ENCODE results near the gene PKN1. TPM values are rescaled to one million over a fixed set of nuclear protein-coding genes. Genes with fewer than 3 reads are reported as not detected.
A peak's percentile ranks its signal among the peaks of the same experiment; 100 is the strongest.

PKN1 gene
- total and polyA plus RNA-seq, 2 of the 13 experiments (the other 11 are each of a cell fraction or from before 2014, with no cell fraction given): 45.7 to 54.5 TPM

DNA sequence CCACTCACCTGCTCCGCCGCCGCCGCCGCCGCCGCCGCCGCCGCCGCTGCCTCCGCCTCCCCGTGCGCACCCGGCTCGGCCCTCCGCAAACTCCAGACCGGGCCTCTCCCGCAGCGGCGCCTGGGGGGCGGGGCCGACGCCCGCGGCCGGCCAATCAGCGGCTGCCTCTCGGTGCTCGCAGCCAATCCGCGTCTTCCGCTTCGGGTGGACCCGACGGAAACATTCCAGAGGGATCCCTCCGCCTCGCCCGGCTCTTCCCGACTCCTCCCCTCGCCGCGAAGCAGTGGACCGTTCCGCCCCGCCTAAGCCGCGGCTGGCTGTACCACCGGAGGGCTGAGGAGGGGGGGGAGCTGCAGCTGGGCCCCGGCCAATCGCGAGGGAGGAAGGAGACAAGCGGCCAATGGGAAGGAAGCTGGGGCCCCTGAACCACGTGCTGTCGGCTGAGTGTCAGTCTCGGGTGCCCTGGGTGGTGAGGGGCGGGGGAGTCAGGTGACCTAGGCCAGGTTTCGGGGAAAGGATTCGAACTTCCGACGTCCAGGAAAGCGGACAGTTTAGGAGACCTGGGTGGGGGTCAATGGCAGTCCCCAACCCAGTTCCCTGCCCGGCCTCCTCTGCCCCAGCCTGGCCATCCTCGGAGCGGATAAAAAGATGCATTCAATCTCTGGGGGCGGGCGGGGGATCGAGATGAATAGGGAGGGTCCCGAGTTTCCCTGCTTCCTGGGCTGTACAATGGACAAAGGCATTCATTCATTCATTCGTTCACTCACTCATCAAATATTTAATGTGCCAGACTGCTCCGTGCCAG, 63.1 kb downstream of the PKN1 start, which contains the start of gene GIPC1 (continued):
- TF ChIP-seq, protein P1, sequence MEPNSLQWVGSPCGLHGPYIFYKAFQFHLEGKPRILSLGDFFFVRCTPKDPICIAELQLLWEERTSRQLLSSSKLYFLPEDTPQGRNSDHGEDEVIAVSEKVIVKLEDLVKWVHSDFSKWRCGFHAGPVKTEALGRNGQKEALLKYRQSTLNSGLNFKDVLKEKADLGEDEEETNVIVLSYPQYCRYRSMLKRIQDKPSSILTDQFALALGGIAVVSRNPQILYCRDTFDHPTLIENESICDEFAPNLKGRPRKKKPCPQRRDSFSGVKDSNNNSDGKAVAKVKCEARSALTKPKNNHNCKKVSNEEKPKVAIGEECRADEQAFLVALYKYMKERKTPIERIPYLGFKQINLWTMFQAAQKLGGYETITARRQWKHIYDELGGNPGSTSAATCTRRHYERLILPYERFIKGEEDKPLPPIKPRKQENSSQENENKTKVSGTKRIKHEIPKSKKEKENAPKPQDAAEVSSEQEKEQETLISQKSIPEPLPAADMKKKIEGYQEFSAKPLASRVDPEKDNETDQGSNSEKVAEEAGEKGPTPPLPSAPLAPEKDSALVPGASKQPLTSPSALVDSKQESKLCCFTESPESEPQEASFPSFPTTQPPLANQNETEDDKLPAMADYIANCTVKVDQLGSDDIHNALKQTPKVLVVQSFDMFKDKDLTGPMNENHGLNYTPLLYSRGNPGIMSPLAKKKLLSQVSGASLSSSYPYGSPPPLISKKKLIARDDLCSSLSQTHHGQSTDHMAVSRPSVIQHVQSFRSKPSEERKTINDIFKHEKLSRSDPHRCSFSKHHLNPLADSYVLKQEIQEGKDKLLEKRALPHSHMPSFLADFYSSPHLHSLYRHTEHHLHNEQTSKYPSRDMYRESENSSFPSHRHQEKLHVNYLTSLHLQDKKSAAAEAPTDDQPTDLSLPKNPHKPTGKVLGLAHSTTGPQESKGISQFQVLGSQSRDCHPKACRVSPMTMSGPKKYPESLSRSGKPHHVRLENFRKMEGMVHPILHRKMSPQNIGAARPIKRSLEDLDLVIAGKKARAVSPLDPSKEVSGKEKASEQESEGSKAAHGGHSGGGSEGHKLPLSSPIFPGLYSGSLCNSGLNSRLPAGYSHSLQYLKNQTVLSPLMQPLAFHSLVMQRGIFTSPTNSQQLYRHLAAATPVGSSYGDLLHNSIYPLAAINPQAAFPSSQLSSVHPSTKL (CRISPR knock-in tag; IDR thresholded peaks at IDR 0.05): peak; percentile 32; the same call in 1 of the 2 replicates
- TF ChIP-seq HMG20A (CRISPR knock-in tag; IDR thresholded peaks at IDR 0.05; ENCODE audit: borderline replicate concordance): peak; percentile 31; the same call in 1 of the 2 replicates
- TF ChIP-seq ZNF441 (CRISPR knock-in tag; IDR thresholded peaks at IDR 0.05; ENCODE audit: borderline replicate concordance): peak; percentile 20; the same call in 1 of the 2 replicates
- TF ChIP-seq NR2C2 (CRISPR knock-in tag; IDR thresholded peaks at IDR 0.05; ENCODE audit: borderline replicate concordance): peak; percentile 59; the same call in 1 of the 2 replicates
- peak; percentile 63; the same call in 1 of the 2 replicates for TF ChIP-seq ZNF430 (CRISPR knock-in tag; IDR thresholded peaks at IDR 0.05)
- peak; percentile 39; the same call in 1 of the 2 replicates for TF ChIP-seq GATAD2A (CRISPR knock-in tag; IDR thresholded peaks at IDR 0.05)
- TF ChIP-seq POLR2AphosphoS5 (IDR thresholded peaks at IDR 0.05; ENCODE audit: low read depth, low read length): no peak
- TF ChIP-seq, protein P2, sequence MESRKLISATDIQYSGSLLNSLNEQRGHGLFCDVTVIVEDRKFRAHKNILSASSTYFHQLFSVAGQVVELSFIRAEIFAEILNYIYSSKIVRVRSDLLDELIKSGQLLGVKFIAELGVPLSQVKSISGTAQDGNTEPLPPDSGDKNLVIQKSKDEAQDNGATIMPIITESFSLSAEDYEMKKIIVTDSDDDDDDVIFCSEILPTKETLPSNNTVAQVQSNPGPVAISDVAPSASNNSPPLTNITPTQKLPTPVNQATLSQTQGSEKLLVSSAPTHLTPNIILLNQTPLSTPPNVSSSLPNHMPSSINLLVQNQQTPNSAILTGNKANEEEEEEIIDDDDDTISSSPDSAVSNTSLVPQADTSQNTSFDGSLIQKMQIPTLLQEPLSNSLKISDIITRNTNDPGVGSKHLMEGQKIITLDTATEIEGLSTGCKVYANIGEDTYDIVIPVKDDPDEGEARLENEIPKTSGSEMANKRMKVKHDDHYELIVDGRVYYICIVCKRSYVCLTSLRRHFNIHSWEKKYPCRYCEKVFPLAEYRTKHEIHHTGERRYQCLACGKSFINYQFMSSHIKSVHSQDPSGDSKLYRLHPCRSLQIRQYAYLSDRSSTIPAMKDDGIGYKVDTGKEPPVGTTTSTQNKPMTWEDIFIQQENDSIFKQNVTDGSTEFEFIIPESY (CRISPR knock-in tag; IDR thresholded peaks at IDR 0.05): 0 out of 2 replicates have a peak, but pooled peaks have one; percentile 33
- TF ChIP-seq, protein P3, sequence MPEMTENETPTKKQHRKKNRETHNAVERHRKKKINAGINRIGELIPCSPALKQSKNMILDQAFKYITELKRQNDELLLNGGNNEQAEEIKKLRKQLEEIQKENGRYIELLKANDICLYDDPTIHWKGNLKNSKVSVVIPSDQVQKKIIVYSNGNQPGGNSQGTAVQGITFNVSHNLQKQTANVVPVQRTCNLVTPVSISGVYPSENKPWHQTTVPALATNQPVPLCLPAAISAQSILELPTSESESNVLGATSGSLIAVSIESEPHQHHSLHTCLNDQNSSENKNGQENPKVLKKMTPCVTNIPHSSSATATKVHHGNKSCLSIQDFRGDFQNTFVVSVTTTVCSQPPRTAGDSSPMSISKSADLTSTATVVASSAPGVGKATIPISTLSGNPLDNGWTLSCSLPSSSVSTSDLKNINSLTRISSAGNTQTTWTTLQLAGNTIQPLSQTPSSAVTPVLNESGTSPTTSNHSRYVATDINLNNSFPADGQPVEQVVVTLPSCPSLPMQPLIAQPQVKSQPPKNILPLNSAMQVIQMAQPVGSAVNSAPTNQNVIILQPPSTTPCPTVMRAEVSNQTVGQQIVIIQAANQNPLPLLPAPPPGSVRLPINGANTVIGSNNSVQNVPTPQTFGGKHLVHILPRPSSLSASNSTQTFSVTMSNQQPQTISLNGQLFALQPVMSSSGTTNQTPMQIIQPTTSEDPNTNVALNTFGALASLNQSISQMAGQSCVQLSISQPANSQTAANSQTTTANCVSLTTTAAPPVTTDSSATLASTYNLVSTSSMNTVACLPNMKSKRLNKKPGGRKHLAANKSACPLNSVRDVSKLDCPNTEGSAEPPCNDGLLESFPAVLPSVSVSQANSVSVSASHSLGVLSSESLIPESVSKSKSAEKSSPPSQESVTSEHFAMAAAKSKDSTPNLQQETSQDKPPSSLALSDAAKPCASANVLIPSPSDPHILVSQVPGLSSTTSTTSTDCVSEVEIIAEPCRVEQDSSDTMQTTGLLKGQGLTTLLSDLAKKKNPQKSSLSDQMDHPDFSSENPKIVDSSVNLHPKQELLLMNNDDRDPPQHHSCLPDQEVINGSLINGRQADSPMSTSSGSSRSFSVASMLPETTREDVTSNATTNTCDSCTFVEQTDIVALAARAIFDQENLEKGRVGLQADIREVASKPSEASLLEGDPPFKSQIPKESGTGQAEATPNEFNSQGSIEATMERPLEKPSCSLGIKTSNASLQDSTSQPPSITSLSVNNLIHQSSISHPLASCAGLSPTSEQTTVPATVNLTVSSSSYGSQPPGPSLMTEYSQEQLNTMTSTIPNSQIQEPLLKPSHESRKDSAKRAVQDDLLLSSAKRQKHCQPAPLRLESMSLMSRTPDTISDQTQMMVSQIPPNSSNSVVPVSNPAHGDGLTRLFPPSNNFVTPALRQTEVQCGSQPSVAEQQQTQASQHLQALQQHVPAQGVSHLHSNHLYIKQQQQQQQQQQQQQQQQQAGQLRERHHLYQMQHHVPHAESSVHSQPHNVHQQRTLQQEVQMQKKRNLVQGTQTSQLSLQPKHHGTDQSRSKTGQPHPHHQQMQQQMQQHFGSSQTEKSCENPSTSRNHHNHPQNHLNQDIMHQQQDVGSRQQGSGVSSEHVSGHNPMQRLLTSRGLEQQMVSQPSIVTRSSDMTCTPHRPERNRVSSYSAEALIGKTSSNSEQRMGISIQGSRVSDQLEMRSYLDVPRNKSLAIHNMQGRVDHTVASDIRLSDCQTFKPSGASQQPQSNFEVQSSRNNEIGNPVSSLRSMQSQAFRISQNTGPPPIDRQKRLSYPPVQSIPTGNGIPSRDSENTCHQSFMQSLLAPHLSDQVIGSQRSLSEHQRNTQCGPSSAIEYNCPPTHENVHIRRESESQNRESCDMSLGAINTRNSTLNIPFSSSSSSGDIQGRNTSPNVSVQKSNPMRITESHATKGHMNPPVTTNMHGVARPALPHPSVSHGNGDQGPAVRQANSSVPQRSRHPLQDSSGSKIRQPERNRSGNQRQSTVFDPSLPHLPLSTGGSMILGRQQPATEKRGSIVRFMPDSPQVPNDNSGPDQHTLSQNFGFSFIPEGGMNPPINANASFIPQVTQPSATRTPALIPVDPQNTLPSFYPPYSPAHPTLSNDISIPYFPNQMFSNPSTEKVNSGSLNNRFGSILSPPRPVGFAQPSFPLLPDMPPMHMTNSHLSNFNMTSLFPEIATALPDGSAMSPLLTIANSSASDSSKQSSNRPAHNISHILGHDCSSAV (CRISPR knock-in tag; IDR thresholded peaks at IDR 0.05; ENCODE audit: borderline replicate concordance): 0 out of 2 replicates have a peak, but pooled peaks have one; percentile 59
- peak; percentile 67; the same call in 1 of the 2 replicates for TF ChIP-seq SOX5 (CRISPR knock-in tag; IDR thresholded peaks at IDR 0.05; ENCODE audit: borderline replicate concordance)
- TF ChIP-seq TCF7L2 (IDR thresholded peaks at IDR 0.05; ENCODE audit: low read depth, low read length): no peak
- TF ChIP-seq, protein P4, sequence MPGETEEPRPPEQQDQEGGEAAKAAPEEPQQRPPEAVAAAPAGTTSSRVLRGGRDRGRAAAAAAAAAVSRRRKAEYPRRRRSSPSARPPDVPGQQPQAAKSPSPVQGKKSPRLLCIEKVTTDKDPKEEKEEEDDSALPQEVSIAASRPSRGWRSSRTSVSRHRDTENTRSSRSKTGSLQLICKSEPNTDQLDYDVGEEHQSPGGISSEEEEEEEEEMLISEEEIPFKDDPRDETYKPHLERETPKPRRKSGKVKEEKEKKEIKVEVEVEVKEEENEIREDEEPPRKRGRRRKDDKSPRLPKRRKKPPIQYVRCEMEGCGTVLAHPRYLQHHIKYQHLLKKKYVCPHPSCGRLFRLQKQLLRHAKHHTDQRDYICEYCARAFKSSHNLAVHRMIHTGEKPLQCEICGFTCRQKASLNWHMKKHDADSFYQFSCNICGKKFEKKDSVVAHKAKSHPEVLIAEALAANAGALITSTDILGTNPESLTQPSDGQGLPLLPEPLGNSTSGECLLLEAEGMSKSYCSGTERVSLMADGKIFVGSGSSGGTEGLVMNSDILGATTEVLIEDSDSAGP (CRISPR knock-in tag; IDR thresholded peaks at IDR 0.05; ENCODE audit: borderline replicate concordance): peak; percentile 59; the same call in 1 of the 2 replicates

All from HepG2 (cell line).